GM21786 (cell line): ENCODE results near the gene DOCK4.
"Not testable (repeated sequence)": the region's sequence is repeated elsewhere in the genome, so short reads cannot be mapped to it uniquely, and the experiment has no call there.

ENCODE experiments used
- ATAC-seq: cut with Tn5 transposase; IDR thresholded peaks from one replicate; pipeline ENCODE4 v1.9.1; 2021; ENCODE audit not compliant: unreplicated experiment

DOCK4 gene

DNA sequence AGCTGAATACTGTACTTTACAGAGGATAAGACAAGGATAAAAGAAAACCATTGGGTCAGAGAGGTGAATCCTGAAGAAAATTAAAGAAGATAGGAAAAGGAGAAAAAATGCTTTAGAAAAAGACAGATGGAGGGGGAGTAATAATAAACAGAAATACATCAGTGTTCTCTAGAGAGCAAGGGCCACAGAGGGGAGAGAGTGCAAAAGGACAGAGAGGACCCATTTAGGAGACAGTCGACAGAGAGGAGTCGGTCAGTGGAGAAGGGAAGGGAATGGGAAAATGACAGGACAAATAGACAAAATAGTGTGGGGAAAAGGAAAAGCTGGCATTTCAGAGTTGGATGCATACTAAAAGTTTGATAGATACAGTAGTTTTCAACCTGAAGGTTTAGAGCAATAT is 287.0 kb downstream of the DOCK4 start:
- no peak for ATAC-seq

DNA sequence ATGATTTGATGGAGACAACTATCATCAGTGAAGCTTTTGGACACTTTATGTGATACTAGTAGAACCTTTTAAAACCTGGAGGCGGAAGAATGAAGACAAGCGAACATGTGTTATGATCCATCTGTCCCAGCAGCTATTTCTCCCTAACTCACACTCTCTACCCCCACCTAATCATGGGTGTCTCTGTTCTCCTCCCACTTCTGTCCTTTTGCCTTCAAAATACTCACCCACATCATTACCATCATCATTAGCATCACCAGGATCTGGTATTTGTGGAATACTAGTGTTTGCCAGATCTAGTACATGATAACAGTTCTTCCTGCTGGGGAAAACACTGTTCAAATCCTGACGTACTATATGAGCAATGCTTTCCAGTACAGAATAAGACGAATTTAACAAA is 287.7 kb downstream of the DOCK4 start:
- no peak for ATAC-seq

DNA sequence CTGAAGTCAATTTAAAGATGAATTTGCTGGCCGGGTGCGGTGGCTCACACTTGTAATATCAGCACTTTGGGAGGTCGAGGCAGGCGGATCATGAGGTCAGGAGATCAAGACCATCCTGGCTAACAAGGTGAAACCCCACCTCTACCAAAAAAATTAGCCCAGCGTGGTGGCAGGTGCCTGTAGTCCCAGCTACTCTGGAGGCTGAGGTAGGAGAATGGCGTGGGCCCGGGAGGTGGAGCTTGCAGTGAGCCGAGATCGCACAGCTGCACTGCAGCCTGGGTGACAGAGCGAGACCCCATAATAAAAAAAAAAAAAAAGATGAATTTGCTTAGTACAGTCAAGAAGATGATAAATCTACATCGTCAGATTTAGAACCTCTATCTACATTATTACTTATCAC is 288.8 kb downstream of the DOCK4 start:
- not testable (repeated sequence) for ATAC-seq

DNA sequence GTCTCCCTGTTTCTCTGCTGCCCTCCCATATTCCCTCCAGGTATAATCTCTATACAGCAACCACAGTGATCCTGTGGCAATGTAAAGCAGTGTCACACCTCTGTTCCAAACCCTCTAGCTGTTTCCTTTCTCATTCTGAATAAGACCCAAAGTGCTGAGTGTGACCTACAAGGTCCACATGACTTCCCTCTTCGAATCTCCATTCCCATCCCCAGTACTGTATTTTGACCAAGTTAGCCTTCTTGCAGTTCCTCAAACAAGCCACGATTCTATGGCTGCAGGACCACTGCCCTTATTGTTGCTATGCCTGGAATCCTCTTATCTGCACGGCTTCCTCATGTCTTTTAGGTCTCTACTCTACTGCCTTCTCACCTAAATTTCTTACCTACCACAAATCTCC is 291.9 kb downstream of the DOCK4 start:
- ATAC-seq: no peak

DNA sequence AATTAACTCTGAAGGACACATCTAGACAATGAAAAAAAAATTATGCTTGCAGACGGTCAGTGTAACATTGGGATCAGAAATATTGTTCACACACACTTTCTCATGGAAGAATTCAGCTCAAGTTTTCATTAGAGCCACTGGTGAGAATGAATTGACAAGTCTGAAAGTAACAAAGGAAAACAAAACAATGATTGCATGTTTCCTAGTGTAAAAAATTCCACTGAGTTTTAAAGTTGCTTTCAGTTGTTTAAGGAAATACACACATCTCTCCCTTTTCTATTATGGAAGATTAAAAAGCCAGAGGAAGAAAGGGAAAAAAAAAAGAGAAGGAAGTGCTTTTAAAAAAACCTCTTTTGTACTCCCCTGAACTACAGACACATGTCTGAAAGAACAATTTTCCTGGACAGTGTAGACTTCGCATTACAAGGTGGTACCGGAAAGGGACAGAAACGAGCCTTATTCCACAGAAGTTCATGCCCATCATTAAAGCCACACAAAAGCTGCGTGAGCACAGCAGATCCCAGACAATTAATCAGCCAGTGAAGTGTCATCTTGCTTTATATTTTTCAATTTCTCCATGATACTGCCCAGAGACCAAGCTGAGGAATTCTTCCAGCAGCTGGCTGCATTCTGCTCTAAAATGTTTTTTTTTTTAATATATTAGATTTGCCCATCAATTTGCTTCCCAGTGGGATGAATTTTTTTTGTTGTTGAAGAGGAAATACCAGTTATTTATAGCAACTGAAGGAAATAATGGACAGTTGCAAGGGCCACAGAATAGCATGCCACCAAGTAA is 294.8 kb downstream of the DOCK4 start:
- ATAC-seq: no peak

DNA sequence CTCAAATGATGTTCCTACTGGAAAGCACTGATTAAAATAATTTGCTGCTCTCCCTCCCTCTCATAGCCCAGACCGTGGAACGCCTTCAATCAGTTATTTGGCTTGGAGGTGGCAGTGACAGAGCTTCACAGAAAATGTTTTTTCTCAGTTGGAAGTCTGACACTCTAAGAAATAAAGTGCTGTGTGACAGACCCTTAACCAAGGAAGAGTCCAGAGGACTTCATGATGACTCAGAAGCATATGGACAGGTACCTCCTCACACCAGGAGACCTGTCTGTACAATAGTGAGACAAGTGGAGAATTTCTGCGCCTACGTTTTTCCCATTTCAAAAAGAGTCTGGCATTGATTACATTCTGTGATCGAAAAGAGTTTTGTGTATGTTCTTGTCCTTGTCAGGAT is 295.5 kb downstream of the DOCK4 start:
- no peak for ATAC-seq

DNA sequence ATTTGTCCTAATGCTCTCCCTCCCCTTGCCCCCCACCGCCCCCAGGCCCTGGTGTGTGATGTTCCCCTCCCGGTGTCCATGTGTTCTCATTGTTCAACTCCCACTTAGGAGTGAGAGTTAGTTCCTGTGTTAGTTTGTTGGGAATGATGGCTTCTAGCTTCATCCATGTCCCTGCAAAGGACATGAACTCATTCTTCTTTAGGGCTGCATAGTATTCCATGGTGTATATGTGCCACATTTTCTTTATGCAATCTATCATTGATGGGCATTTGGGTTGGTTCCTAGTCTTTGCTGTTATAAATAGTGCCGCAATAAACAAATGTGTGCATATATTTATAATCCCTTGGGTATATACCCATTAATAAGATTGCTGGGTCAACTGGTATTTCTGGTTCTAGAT is 297.5 kb downstream of the DOCK4 start:
- not testable (repeated sequence) for ATAC-seq

DNA sequence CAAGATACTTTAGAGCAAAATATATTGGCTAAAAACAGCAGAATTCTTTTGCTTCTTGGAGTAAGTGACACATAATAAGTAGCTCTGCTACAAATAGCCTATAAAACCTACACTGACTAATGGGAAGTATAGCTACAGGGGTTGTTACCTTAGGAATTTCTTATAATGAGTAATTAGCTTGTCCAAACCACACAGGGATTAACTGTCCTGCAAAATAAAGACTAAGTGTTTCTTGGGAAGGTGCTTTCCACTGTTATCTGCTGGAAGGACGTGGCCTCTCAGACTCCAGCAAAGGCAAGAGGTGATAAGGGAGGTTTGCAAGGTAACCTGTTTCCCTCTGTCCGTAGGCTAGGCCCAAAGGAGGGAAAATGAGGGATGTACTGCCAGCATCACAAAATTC is 302.4 kb downstream of the DOCK4 start:
- ATAC-seq: no peak

DNA sequence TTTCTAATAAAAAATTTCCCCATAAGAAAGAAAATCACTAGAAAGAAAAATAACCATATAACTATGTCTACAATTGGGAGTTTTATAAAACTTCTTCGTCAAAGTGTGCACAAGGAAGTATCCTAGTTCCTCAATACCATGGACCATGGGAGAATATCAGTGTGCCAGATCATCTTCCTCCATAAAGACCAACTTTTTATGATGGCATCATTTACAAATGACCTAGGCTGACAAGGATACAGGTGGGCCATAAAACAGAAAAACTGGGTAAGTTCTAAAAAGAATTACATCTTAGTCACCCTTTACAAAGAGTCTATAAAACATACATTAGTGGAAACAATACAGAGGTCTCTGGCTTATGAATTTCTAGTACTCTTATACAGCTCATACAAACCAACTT is 303.2 kb downstream of the DOCK4 start:
- ATAC-seq: no peak

DNA sequence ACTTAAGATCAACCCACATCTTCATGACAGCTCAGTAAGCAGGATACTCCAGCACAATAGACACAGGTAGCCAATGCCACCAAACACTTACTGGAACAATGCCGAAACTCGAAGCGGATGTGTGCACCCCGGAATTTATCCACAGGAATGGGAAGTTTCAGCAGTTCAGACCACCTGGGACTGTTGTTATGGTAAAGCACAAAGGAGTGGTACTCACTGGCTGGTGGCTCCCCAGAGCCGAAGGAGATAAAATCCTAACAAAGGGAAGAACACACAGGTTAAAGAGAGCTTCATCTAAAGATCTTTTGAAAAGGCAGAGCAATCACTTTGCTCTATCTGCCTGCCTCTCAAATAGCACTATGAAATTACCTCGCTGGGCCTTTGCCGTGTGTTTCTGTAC is 305.9 kb downstream of the DOCK4 start:
- no peak for ATAC-seq

DNA sequence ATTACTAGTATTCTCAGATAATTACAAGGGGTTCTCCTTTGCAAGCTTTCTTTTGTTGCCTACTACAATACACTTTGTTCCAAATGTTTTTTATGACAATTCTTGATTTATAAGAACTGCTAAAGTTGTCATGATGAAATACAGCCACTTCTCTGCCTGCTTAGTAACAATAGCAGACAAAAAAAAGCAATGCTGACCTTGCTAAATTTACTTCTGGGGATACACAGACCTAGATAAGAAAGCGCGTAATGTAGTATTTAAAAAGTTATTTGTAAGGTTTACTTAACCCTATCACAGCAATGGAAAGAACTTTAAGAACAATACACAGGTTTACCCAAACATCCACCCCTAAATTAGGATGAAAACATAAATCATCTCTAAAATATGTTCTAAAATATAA is 311.1 kb downstream of the DOCK4 start:
- no peak for ATAC-seq

DNA sequence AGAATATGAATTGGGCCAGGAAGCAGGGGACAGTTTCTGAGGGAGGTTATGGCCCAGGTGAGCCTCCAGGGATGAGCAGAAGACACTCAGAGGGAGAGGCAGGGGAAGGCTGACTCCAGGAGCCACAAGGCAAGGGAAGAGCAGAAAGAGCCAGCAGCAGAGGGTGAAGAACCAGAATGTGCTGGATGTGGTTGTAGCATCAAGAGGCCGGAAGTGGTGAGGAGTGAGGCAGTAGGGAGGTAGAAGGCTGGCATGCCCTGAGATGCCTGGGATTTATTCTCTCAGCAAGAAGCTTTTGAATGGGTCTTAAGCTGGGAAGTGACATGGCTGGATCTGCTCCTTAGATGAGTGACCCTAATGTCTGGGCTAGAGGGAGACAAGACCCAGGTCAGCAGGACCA is 311.7 kb downstream of the DOCK4 start:
- ATAC-seq: no peak

DNA sequence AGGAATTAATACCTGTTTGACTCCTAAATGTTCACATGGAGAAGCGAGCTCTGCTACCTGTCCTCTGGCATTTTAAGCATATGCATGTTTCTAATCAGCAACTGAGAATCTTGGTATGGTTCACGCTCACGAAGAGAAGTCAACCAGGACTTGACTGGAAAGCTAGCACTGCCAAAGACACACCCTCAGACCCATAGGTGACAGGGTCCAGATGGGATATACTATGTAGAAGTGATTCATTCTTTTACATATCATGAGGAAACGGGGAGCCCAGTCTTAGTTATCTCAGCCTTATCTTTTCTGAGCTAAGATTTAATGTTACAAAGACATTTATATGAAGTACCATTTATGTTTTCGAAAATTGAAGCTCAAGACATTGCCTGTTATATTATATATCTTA is 313.0 kb downstream of the DOCK4 start:
- no peak for ATAC-seq

DNA sequence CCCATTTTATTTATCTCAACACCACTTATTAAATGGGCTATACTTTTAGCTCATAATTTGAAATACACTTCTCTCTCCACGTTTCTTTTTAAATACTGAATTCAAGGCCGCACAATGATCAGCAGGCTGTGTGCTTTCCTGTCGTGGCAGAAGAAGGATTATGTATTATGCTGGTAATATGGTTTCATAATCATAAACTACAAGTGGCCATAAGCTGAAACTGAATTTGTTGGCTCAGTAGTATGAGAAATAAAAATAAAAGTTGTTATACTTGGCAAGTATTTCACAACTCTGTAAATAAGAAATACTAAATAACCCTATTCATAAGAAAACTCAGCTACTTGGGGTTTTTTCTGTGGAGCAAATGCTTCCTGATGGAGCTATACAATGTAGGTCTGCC is 313.6 kb downstream of the DOCK4 start:
- no peak for ATAC-seq

DNA sequence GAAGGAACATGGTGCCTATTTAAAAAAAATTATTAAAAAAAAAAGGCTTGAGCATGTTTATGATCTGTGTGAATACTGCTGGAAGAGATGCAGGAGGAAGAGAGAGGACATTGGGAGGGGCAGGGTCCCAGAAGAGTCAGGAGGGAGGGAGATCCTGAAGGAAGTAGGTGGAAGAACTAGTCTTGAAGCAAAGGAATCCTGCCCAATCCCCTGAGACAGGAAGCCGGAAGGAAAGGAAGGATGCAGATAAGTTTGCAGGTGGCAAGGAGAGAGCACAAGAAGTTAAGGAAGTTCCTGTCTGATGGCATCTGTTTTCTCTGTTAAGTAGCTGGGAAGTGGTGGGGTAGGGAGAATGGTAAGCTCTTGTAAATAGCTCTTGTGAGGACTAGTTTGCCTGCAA is 318.5 kb downstream of the DOCK4 start:
- no peak for ATAC-seq

DNA sequence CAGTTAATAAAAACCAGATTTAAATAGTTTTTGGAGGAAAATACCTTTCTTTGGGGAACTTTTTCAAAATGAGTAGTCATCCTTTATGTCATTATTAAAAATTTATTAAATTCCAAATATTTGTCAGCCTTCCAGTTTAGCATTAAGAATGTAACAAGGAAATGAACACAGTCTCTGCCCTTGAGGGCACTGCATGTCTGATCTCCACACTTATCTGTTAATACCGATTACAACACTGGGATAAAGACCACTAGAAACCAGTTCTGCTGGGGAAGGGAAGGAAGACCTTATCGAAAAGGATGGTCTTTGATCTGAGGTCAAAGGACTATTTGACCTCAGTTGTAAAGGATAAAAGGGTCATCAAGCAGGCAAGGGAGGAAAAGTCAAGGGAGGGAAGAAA is 320.0 kb downstream of the DOCK4 start:
- ATAC-seq: no peak

DNA sequence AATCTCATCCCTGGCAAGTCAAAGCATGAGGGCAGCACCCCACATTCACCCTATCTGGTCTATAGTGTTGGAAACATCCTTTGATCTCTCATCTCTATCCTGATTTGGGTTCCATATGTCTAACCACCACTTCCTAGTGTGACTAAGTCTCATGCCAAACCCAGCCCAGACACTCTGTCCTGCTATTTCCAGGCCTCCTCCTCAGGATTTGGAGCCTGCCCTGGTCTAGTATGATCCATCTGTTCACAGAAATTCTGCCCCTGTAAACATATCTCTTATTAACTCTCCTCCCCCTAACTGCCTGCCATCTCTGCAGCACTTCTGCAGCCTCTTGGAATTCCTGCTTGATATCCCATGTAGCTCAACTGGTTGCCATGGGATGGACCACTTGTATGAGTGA is 323.0 kb downstream of the DOCK4 start:
- no peak for ATAC-seq

DNA sequence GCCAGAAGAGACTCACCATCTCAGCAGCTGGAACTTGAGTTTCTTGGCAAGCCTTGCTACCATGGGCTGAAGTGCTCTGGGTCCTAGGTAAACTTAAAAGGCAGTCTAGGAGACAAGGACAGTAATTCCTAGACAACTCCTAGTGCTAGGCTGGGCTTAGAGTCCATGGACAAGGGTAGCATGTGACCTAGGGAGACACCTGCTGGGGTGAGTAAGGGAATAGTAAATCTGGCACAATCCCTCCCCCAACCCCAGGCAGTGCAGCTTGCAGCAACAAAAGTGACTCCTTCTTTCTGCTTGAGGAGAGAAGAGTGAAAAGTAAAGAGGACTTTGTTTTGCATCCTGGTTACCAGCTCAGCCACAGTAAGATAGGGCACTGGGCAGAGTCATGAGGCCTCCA is 327.4 kb downstream of the DOCK4 start:
- no peak for ATAC-seq

DNA sequence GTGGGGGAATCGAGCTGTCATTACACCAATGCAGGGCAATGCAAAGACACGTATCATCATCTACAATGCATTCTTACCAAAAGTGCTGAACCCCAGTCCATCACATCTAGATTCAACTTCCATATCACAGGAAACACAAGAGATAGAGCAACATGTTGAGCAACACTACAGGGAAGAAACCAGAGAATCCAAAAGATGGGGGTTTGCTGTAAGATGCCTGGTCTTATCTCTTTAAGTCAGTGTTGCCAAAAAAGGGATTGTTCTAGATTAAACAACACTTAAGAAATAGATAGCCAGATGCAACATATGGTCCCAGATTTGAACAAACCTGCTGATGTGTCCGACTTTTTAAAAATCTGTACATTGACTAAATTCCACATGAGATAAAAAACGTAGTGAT is 328.3 kb downstream of the DOCK4 start:
- no peak for ATAC-seq

DNA sequence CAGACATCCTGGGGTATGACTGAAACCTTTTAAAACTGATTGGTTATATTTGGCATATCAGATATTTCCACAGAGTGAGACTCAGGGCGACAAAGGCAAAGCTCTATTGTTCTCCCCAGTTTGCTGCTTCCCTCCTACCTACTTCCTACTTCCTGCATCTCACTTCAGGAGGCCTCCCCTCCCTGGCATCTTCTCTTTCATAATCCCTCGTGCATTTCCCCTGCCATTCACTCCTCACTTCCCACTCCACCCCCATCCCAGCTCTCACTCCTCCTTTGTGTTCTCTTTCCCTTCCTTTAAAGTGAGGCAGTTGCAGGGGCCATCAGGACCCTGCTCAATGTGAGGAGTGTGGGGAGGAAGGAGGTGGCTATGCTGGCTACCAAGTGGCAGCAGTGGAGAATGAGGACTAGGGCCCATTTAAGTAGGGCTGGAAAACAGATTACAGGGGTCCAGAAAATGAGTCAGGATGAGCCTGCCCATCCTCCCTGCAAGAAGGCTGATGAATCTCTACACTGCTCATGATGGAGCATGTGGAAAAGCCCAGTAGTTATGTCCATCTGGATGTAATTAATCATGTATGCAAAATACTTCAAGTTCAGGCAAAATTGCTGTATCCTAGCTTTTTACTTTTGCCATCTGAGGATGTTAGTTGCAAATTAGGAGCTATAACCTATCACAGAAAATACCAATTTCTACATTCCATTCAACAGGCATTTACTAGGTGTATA is 332.1 kb downstream of the DOCK4 start:
- no peak for ATAC-seq

DNA sequence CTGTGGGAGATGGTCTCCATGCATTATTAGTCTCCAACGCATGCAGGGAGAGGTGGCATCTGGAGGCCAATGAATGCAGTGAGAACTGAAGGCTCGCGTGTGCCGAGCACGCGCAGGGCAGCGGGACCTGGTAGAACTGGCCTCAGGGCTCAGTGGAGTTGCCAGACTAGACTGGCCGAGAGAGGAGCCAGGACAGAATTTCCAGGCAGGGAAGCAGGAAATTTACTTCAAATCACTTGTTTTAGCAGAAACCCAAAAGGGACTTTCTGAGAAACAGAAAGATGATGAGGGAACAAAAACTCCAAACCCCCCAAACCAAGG is 332.9 kb downstream of the DOCK4 start:
- no peak for ATAC-seq

DNA sequence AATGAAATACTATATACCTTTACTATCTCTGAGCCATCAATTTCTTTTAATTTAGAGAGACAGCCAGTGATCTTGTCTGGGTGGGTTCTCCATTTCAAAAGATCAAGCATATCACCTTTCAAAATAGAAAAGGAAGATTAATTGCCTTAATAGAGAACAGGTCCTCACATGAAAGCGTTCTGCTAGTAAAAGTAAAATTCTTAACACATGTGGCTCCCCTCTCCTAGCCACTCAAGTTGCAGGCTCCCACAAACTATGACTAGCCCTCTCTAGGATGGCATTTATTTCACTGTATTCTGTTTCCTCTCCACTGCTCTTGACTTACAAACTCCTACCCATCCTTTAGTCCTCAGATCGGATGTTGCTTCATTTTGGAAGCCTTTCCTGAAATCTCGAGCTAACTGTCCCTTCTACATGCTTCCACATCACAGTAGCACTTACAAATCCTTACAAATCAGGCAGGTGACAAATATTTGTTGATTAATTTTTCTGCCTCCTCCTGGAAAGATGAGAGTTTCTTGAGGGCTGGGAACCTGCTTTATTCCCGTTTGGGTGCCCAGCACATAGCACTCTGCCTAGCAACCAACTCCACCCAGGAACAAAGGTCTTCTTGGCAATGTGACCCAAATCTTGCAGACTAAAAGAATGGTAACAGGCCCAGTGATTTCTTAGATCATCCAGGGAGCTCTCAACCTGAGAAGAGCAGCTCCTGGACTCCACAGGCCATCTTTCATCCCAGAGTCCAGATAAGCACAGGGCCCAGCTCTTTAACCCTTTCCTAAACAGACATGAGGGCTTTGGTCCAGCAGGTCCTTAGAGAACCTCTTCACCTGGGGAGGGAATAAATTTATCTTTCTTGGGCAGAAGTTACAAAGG is 333.5 kb downstream of the DOCK4 start:
- no peak for ATAC-seq
